ENCODE measurements around the gene GLB1L.

The GLB1L gene

GRCh38 chr2:219292616-219293015 is 47.4 kb upstream of the GLB1L start (continued):
- TF ChIP-seq BACH2 (CRISPR knock-in tag; IDR thresholded peaks at IDR 0.05; ENCODE audit: borderline replicate concordance) (no peak), ZNF8 (CRISPR knock-in tag; IDR thresholded peaks at IDR 0.05) (no peak), PPARA (CRISPR knock-in tag; IDR thresholded peaks at IDR 0.05; ENCODE audit: borderline replicate concordance) (no peak), SNAI2 (CRISPR knock-in tag; IDR thresholded peaks at IDR 0.05) (no peak)

DNA sequence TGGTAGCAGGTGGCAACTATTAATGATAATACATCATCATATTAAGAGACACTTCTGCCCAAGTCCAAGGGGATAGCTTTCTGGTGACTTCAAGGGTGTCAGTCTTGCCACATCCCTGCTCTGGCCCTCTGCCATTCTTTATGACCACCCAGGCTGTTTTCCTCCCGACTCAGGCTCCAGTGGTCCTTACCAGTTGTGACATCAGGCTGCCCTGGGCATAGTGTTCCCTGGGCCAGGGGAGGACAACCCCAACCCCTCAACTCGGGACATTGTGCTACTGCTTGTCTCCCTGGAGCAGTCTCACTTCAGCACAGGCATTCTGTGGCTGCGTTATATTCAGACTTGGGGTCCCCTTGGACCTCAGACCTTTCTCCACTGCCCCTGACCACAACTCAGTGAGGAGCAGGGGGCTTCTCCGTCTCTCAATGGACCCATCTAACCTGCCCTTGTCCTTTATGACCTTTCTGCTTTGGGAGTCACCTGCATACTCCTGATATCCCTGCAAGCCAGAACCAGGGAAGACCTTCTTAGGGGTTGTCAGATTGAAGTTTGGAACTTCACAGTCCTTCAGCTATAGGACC is 46.8 kb upstream of the GLB1L start:
- TF ChIP-seq, protein P1, sequence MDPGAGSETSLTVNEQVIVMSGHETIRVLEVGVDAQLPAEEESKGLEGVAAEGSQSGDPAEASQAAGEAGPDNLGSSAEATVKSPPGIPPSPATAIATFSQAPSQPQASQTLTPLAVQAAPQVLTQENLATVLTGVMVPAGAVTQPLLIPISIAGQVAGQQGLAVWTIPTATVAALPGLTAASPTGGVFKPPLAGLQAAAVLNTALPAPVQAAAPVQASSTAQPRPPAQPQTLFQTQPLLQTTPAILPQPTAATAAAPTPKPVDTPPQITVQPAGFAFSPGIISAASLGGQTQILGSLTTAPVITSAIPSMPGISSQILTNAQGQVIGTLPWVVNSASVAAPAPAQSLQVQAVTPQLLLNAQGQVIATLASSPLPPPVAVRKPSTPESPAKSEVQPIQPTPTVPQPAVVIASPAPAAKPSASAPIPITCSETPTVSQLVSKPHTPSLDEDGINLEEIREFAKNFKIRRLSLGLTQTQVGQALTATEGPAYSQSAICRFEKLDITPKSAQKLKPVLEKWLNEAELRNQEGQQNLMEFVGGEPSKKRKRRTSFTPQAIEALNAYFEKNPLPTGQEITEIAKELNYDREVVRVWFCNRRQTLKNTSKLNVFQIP (CRISPR knock-in tag; IDR thresholded peaks at IDR 0.05; ENCODE audit: borderline replicate concordance, low read depth), result no peak
- ATAC-seq, result no peak

GRCh38 chr2:219291394-219291793 is 46.1 kb upstream of the GLB1L start:
- no peak for ATAC-seq
- TF ChIP-seq CSRNP3 (CRISPR knock-in tag; IDR thresholded peaks at IDR 0.05) (no peak), PPARA (CRISPR knock-in tag; IDR thresholded peaks at IDR 0.05; ENCODE audit: borderline replicate concordance) (no peak), GLIS3 (CRISPR knock-in tag; IDR thresholded peaks at IDR 0.05) (no peak), RARB (CRISPR knock-in tag; IDR thresholded peaks at IDR 0.05) (no peak), ZFP30 (CRISPR knock-in tag; IDR thresholded peaks at IDR 0.05) (no peak), CREB5 (CRISPR knock-in tag; IDR thresholded peaks at IDR 0.05; ENCODE audit: low read depth) (no peak), ZNF565 (CRISPR knock-in tag; conservative IDR thresholded peaks at IDR 0.05; ENCODE audit: low read depth) (no peak), ZC3H10 (CRISPR knock-in tag; IDR thresholded peaks at IDR 0.05) (no peak), ESRRG (CRISPR knock-in tag; IDR thresholded peaks at IDR 0.05) (no peak), OSR1 (CRISPR knock-in tag; IDR thresholded peaks at IDR 0.05) (no peak), ZNF70 (CRISPR knock-in tag; IDR thresholded peaks at IDR 0.05) (no peak), ZNF8 (CRISPR knock-in tag; IDR thresholded peaks at IDR 0.05) (no peak), PATZ1 (CRISPR knock-in tag; IDR thresholded peaks at IDR 0.05; ENCODE audit: borderline replicate concordance) (no peak), TCF4 (CRISPR knock-in tag; IDR thresholded peaks at IDR 0.05; ENCODE audit: borderline replicate concordance) (no peak), TOX (CRISPR knock-in tag; IDR thresholded peaks at IDR 0.05; ENCODE audit: borderline replicate concordance) (no peak)
- TF ChIP-seq, protein P2, sequence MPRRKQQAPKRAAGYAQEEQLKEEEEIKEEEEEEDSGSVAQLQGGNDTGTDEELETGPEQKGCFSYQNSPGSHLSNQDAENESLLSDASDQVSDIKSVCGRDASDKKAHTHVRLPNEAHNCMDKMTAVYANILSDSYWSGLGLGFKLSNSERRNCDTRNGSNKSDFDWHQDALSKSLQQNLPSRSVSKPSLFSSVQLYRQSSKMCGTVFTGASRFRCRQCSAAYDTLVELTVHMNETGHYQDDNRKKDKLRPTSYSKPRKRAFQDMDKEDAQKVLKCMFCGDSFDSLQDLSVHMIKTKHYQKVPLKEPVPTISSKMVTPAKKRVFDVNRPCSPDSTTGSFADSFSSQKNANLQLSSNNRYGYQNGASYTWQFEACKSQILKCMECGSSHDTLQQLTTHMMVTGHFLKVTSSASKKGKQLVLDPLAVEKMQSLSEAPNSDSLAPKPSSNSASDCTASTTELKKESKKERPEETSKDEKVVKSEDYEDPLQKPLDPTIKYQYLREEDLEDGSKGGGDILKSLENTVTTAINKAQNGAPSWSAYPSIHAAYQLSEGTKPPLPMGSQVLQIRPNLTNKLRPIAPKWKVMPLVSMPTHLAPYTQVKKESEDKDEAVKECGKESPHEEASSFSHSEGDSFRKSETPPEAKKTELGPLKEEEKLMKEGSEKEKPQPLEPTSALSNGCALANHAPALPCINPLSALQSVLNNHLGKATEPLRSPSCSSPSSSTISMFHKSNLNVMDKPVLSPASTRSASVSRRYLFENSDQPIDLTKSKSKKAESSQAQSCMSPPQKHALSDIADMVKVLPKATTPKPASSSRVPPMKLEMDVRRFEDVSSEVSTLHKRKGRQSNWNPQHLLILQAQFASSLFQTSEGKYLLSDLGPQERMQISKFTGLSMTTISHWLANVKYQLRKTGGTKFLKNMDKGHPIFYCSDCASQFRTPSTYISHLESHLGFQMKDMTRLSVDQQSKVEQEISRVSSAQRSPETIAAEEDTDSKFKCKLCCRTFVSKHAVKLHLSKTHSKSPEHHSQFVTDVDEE (CRISPR knock-in tag; IDR thresholded peaks at IDR 0.05), result no peak

All from SK-N-SH treated with all-trans-retinoic acid at 6 μM for 48 hours (cell line).